GM12872 (cell line): ENCODE data around the gene SH3BP5L.
A peak's percentile ranks its signal among the peaks of the same experiment; 100 is the strongest.

Experiments used
- TF ChIP-seq, protein P1 (sequence below): IDR thresholded peaks from 3 replicates; pipeline ENCODE4 v1.5.1; 2011; ENCODE audit warnings: low read depth, mild to moderate bottlenecking, low read length, moderate library complexity; ENCODE audit not compliant: insufficient read depth

Gene SH3BP5L

GRCh38 chr1:248861616-248862015, 35.9 kb upstream of the SH3BP5L start:
- TF ChIP-seq, protein P1, sequence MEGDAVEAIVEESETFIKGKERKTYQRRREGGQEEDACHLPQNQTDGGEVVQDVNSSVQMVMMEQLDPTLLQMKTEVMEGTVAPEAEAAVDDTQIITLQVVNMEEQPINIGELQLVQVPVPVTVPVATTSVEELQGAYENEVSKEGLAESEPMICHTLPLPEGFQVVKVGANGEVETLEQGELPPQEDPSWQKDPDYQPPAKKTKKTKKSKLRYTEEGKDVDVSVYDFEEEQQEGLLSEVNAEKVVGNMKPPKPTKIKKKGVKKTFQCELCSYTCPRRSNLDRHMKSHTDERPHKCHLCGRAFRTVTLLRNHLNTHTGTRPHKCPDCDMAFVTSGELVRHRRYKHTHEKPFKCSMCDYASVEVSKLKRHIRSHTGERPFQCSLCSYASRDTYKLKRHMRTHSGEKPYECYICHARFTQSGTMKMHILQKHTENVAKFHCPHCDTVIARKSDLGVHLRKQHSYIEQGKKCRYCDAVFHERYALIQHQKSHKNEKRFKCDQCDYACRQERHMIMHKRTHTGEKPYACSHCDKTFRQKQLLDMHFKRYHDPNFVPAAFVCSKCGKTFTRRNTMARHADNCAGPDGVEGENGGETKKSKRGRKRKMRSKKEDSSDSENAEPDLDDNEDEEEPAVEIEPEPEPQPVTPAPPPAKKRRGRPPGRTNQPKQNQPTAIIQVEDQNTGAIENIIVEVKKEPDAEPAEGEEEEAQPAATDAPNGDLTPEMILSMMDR = no peak

DNA sequence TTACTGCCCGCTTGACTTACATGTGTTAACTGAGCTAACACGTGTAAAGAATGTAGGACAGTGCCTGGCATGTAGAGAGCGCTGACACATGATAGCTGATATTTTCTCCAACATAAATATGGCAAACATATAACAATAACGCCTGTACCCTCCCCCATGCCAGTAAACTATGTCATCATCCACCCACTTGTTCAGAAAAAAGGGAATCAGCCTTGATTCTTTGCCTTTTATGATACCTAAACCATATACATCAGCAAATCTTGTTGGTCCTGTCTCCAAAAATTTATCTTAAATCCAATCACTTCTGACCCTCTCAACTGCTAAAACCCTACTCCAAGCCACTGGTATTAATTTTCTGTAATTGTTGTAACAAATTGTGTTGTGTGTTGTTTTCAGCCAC, 34.3 kb upstream of the SH3BP5L start:
- TF ChIP-seq, protein P1 = no peak

GRCh38 chr1:248858891-248859889, 33.5 kb upstream of the SH3BP5L start, which contains the start of gene ZNF692:
Gene ZNF692, minus strand, starts transcription at chr1:248859085. Its CDS starts 776 bp downstream, at chr1:248858309.
- TF ChIP-seq, protein P1 = no peak

DNA sequence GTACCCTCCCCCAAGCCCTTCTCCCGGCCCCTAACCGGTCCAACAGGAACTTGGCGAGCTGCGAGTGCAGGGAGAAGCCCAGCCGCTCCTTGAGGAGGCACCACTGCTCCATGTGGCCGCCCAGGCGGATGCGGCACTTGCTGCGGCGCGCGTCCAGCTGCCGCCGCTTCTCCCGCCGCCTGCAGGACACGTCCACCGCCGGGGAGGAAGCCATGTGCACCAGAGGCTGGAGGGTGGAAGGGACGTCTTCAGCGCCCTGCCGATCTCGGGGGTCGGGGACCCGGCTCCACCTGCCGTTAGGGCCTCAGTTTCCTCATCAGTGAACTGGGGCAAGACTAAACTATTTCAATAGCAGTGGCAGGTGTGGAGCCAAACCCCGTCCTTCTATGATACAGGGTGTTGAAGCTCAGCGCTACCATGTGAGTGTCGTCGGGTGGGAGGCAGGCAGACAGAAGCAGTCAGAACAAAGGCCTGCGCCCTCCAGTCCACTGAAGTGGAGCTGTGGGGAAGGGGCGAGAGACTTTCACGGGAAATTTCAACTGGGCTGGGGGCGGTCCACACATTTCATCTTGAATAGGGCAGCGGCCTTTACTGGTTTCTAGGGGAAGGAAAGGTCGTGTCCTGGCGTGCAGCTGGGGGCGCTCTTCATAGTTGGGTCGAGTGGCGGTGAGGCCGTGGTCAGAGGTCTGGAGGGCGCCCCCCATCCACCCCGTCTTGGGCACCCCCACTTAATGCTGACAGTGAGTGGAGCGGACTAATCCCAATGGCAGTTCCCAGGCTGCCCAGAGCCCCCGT, 32.6 kb upstream of the SH3BP5L start:
- TF ChIP-seq, protein P1 = peak; percentile 76

- TF ChIP-seq, protein P1 = no peak
These were observed 32.0 kb upstream of the SH3BP5L start for GRCh38 chr1:248857749-248858095.

DNA sequence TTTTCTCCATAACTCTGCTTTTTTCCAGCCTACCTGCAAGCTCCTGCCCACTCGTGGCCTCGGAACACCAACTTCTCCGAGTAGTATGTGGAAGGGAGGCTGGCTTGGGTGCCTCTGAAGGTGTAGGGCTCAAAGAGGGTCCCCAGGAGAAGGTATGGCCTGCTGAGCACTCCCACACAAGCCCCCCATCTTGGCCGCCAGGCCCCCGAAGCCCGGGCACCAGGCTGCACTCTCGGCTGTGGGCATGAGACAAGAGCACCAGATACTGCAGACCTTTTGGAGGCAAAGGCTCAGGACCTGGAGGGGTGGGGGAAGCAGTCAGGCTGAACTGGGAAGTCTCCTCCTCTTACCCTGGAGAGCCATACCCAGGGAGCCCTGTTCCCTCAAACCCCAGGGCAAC, 31.5 kb upstream of the SH3BP5L start:
- TF ChIP-seq, protein P1 = no peak

DNA sequence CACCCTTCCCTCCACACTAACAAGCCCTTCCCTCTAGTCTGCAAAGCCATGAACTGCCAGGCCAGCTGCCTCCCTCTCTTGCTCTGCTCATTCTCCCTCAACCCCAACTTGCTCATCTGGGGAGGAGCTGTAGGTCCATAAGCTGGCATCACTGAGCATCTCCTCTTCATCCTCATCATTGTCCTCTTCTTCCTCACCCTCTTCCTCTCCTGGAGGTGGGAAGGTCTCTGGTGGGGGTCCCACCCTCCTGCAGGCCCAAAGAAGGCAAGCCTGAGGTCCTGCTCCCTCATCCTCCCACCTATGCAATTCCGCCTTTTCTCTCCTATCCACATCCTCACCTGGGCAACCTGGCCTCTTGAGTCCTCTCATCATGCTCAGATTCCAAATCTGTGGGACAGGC, 30.5 kb upstream of the SH3BP5L start:
- TF ChIP-seq, protein P1 = no peak
